AG09319 (cell line): ENCODE results near the gene C1RL.
A peak's percentile ranks its signal among the peaks of the same experiment; 100 is the strongest.

Experiments
- DNase-seq: peaks from one replicate; pipeline ENCODE4 v3.0.0-alpha.2; 2010; ENCODE audit warnings: low read depth; ENCODE audit errors: extremely low read depth
- CTCF ChIP-seq: IDR thresholded peaks from 2 replicates; pipeline ENCODE4 v1.5.1; 2011; ENCODE audit warnings: low read depth, mild to moderate bottlenecking, inconsistent platforms, low read length, moderate library complexity

Gene C1RL

GRCh38 chr12:7078163-7078562, 30.9 kb downstream of the C1RL start:
- DNase-seq = no peak
- no peak for TF ChIP-seq CTCF

- no peak for DNase-seq
- TF ChIP-seq CTCF = no peak
These were observed 32.5 kb downstream of the C1RL start for GRCh38 chr12:7076493-7076892.

GRCh38 chr12:7075939-7076338, 33.1 kb downstream of the C1RL start:
- DNase-seq = peak; percentile 86
- TF ChIP-seq CTCF = no peak

- DNase-seq = no peak
- no peak for TF ChIP-seq CTCF
These were observed 33.5 kb downstream of the C1RL start for GRCh38 chr12:7075518-7075917.

DNA sequence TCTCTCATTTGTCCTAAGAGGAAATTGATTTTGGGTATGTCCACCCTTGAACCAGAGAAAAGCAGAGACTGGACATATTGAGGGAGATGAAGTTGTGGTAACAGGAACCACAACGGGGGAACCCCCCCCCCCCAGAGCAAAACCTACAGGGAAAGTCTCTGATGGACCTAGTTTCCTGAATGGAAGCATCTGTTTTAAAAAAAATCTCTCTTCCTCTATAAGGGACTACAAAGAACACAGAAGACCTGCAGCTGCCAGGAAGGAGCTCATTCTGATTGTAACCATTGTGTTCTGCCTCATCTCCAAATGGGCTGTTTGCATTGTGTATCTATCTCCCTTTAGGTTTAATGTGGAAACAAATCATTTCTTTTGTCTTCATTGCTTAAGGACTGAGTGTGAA, 35.1 kb downstream of the C1RL start:
- no peak for DNase-seq
- no peak for TF ChIP-seq CTCF

DNA sequence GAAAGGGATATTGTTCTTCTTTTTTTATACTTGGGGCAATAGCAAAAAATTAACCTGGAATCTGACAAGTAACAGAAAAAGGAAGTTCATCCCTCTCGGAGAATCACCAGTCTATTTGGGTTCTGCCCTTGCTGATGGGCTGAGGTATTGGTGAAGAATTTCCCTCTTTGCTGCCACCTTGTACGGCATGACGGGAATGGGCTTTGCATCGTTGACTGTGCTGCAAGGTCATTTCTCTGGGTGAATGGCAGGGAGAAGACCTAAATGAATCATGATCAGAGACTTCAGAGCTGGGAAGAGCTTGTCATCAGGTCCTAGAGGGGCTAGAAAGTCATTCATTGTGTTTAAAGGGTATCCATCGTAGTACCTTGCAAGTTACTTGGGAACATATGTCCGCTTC, 36.5 kb downstream of the C1RL start:
- no peak for TF ChIP-seq CTCF
- DNase-seq = no peak

GRCh38 chr12:7072035-7072434, 37.0 kb downstream of the C1RL start:
- no peak for TF ChIP-seq CTCF
- no peak for DNase-seq
